ENCODE data around the gene GCNT2.

GRCh38 chr6:10578723-10579122, 57.6 kb downstream of the GCNT2 start:
- no peak for TF ChIP-seq TCF12 (IDR thresholded peaks at IDR 0.05; ENCODE audit: low read depth)
- TF ChIP-seq CREB1 (IDR thresholded peaks at IDR 0.05; ENCODE audit: low read depth): no peak
- no peak for TF ChIP-seq TAF1 (IDR thresholded peaks at IDR 0.05; ENCODE audit: low read depth)
- TF ChIP-seq TEAD4 (IDR thresholded peaks at IDR 0.05): no peak
- TF ChIP-seq REST (IDR thresholded peaks at IDR 0.05; ENCODE audit: low read depth): no peak
- no peak for TF ChIP-seq EP300 (IDR thresholded peaks at IDR 0.05; ENCODE audit: borderline replicate concordance)
- no peak for TF ChIP-seq CEBPB (IDR thresholded peaks at IDR 0.05)
- no peak for TF ChIP-seq USF1 (IDR thresholded peaks at IDR 0.05)
- no peak for TF ChIP-seq YY1 (IDR thresholded peaks at IDR 0.05; ENCODE audit: low read depth)
- no peak for TF ChIP-seq RAD21 (IDR thresholded peaks at IDR 0.05; ENCODE audit: low read depth)
